ENCODE measurements around the gene SLC16A3. TPM values are rescaled to one million over a fixed set of nuclear protein-coding genes. Genes with fewer than 3 reads are reported as not detected.

SLC16A3 gene
- polyA plus RNA-seq, 1 donor (not counting 4 experiments of a cell fraction or from before 2014, with no cell fraction given): 35.7 TPM

GRCh38 chr17:82235775-82236141 is 6.9 kb downstream of the SLC16A3 start:
- no peak overlapping the region for H3K4me3 ChIP-seq (ENCODE audit: control insufficient read depth in 2 of 3, extremely low read depth in 1 of 3, insufficient read depth in 2 of 3, low read depth in 1 of 3, low read length in 3 of 3)
- H3K9me3 ChIP-seq (ENCODE audit: control insufficient read depth, low read depth, low read length): no peaks in the 10 kb centered on the region
- H3K9ac ChIP-seq (ENCODE audit: control insufficient read depth, extremely low read depth, insufficient read depth, low read length): no peak overlapping the region
- H3K27ac ChIP-seq (ENCODE audit: control insufficient read depth, insufficient read depth, low read length): no peak overlapping the region
- TF ChIP-seq CTCF (optimal IDR thresholded peaks at IDR 0.05 in 1 of 3, IDR thresholded peaks at IDR 0.05 in 1 of 3, conservative IDR thresholded peaks at IDR 0.05 in 1 of 3; ENCODE audit: extremely low read depth in 1 of 3, insufficient read depth in 2 of 3, low read length in 3 of 3) (no peak), EZH2 (IDR thresholded peaks at IDR 0.05; ENCODE audit: low read length) (no peak)
- dilution Hi-C loops (cut with MboI; ENCODE audit: extremely low pct_ligation_motif_present, low sequenced_read_pairs): no loop called here
- H2AFZ ChIP-seq (ENCODE audit: control insufficient read depth, low read length): no peak overlapping the region
- DNase-seq (ENCODE audit: low read depth, low spot score) (no peak), FAIRE-seq (no peak)
- no peaks in the 10 kb centered on the region for H3K27me3 ChIP-seq (ENCODE audit: control insufficient read depth, extremely low read depth, insufficient read depth, low read length)
- H3K79me2 ChIP-seq (ENCODE audit: control insufficient read depth, insufficient read depth, low read length): no peaks in the 10 kb centered on the region
- H3K36me3 ChIP-seq (ENCODE audit: control insufficient read depth in 2 of 2, extremely low read depth in 1 of 2, insufficient read depth in 2 of 2, low read length in 2 of 2): peaks cover 11 to 18% of the 10 kb centered on the region in 2 experiments
- no peaks in the 10 kb centered on the region for H3K9me1 ChIP-seq (ENCODE audit: control insufficient read depth, extremely low read depth, insufficient read depth, low read length)
- H3K4me2 ChIP-seq (ENCODE audit: control insufficient read depth, extremely low read depth, insufficient read depth, low read depth, low read length): no peak overlapping the region
- no peaks in the 10 kb centered on the region for H4K20me1 ChIP-seq (ENCODE audit: control insufficient read depth, extremely low read depth, insufficient read depth, low read length)
- peaks cover 34% of the 10 kb centered on the region for H3K4me1 ChIP-seq (ENCODE audit: control insufficient read depth, extremely low read depth, insufficient read depth, low read length)

- FAIRE-seq: no peak
- Histone ChIP-seq H3K27ac (ENCODE audit: control insufficient read depth, insufficient read depth, low read length) (no peak overlapping the region), H3K4me2 (ENCODE audit: control insufficient read depth, extremely low read depth, insufficient read depth, low read depth, low read length) (peak overlapping the region; percentile 22), H3K9ac (ENCODE audit: control insufficient read depth, extremely low read depth, insufficient read depth, low read length) (no peak overlapping the region), H4K20me1 (ENCODE audit: control insufficient read depth, extremely low read depth, insufficient read depth, low read length) (no peaks in the 10 kb centered on the region), H3K79me2 (ENCODE audit: control insufficient read depth, insufficient read depth, low read length) (no peaks in the 10 kb centered on the region), H3K4me1 (ENCODE audit: control insufficient read depth, extremely low read depth, insufficient read depth, low read length) (peaks cover 39% of the 10 kb centered on the region), H3K4me3 (ENCODE audit: control insufficient read depth in 2 of 3, extremely low read depth in 1 of 3, insufficient read depth in 2 of 3, low read depth in 1 of 3, low read length in 3 of 3) (no peak overlapping the region), H3K27me3 (ENCODE audit: control insufficient read depth, extremely low read depth, insufficient read depth, low read length) (no peaks in the 10 kb centered on the region), H2AFZ (ENCODE audit: control insufficient read depth, low read length) (no peak overlapping the region), H3K36me3 (ENCODE audit: control insufficient read depth in 2 of 2, extremely low read depth in 1 of 2, insufficient read depth in 2 of 2, low read length in 2 of 2) (peaks cover 11 to 19% of the 10 kb centered on the region in 2 experiments), H3K9me3 (ENCODE audit: control insufficient read depth, low read depth, low read length) (no peaks in the 10 kb centered on the region), H3K9me1 (ENCODE audit: control insufficient read depth, extremely low read depth, insufficient read depth, low read length) (no peaks in the 10 kb centered on the region)
- no peak for DNase-seq (ENCODE audit: low read depth, low spot score)
- dilution Hi-C loops (cut with MboI; ENCODE audit: extremely low pct_ligation_motif_present, low sequenced_read_pairs): no loop called here
- TF ChIP-seq EZH2 (IDR thresholded peaks at IDR 0.05; ENCODE audit: low read length) (no peak), CTCF (optimal IDR thresholded peaks at IDR 0.05 in 1 of 3, IDR thresholded peaks at IDR 0.05 in 1 of 3, conservative IDR thresholded peaks at IDR 0.05 in 1 of 3; ENCODE audit: extremely low read depth in 1 of 3, insufficient read depth in 2 of 3, low read length in 3 of 3) (peak; percentile 76 to 94 (median 84))
Observed at GRCh38 chr17:82236142-82236971, 7.5 kb downstream of the SLC16A3 start.

All from keratinocyte (primary cell).